Urinary bladder (tissue), 4 donors: ENCODE data around the gene PITX1. TPM values are rescaled to one million over a fixed set of nuclear protein-coding genes. Genes with fewer than 3 reads are reported as not detected.

Source experiments
- DNase-seq: peaks from one replicate; pipeline ENCODE4 v3.0.0-alpha.2; 2015; ENCODE audit errors: extremely low spot score
- H3K27ac ChIP-seq: one replicate; pipeline ENCODE4 v1.5.1; 2013; ENCODE audit warnings: low read depth, mild to moderate bottlenecking, moderate library complexity
- H3K36me3 ChIP-seq: one replicate; pipeline ENCODE4 v1.6.1; 2013; ENCODE audit warnings: mild to moderate bottlenecking, moderate library complexity; ENCODE audit not compliant: insufficient read depth
- H3K4me1 ChIP-seq: one replicate; pipeline ENCODE4 v1.6.1; 2013; ENCODE audit warnings: mild to moderate bottlenecking, moderate library complexity; ENCODE audit not compliant: insufficient read depth
- H3K4me3 ChIP-seq: one replicate; pipeline ENCODE4 v1.5.1; 2013; ENCODE audit warnings: low read depth, low read length
- WGBS: extraction: QIAGEN DNeasy Blood & Tissue Kit; methylation state at CpG from one replicate; pipeline ENCODE4 v1.1.7; 2013; 5-methylcytosine and 5-hydroxymethylcytosine counted together
- polyA plus RNA-seq: library from polyadenylated mRNA; stranded (reverse); fragments of 200-250 nt; gene quantifications from one replicate; pipeline ENCODE4 v1.2.3, GENCODE V29; 2013
- total RNA-seq: library from RNA; depleted of rRNA; stranded (reverse); fragments of >200 nt; gene quantifications from one replicate; pipeline ENCODE4 v1.2.3, GENCODE V29; 2014
- donor health status: healthy with polysubstance abuse.
- donor health status: healthy.

The PITX1 gene
- total and polyA plus RNA-seq, 2 donors: 50.1 to 178 TPM

DNA sequence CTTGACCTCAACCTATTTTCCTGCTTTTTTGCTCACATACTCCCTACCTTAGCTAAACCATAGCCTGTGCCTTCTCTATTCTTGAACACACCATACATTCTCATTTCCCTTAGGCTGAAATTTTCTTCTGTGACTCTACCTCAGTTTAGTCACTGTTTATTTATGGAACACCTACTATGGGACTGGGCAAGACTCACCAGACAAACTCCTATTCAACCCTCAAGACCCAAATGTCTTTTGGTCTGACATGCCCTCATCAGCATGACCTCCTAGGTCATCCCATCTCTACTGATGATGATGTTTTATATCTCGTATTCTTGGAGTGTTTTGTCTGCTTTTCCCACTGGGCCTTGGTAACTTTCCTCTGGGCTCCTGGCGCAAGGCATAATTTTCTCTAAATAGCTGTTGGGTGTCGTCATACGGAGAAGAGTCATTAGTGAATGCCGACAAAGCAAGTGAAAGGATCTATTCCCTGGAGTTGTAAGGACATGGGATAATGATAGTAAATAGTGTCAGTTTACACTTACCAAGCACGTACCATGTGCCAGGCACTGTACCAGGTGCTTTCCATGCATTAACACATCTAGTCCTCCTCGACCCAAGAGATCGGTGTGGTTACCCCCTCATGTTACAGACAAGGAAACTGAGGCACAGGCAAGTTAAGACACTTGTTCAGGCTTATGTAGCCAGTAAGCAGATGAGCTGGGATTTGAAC is 22.4 kb upstream of the PITX1 start:
- DNase-seq: no peak
- no peaks in the 10 kb centered on the region for H3K4me1 ChIP-seq
- no peak overlapping the region for H3K4me3 ChIP-seq
- WGBS: 92% methylated on average over 8 of the region's 8 CpGs
- H3K36me3 ChIP-seq: no peaks in the 10 kb centered on the region
- no peak overlapping the region for H3K27ac ChIP-seq

- no peaks in the 10 kb centered on the region for H3K36me3 ChIP-seq
- no peaks in the 10 kb centered on the region for H3K4me1 ChIP-seq
- H3K27ac ChIP-seq: no peak overlapping the region
- 62% methylated on average over 5 of the region's 5 CpGs for WGBS
- H3K4me3 ChIP-seq: no peak overlapping the region
- no peak for DNase-seq
Observed at GRCh38 chr5:135055396-135055795, 21.4 kb upstream of the PITX1 start.

- WGBS: 55% methylated on average over 2 of the region's 2 CpGs
- Histone ChIP-seq H3K4me1 (no peaks in the 10 kb centered on the region), H3K4me3 (no peak overlapping the region), H3K36me3 (no peaks in the 10 kb centered on the region), H3K27ac (no peak overlapping the region)
- no peak for DNase-seq
Observed at GRCh38 chr5:135054546-135054945, 20.5 kb upstream of the PITX1 start.

DNA sequence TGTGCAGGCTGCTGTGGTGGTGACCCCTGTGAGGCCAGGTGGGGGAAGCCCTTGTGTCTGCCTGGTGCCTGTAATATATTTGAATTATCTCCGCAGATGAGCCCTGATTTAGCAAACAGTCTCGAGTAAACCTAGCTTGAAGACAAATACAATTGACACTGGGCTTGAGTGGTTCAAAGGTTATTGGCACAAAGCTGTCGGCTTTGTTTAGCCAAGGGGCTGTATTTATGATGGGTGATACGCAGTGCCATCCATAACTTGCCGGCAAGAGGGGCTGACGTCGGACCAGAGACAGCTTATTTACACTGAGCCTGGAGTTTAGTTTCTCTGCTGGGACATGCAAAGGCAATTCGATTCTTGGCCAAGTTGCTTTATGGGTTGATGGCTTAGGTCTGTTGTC is 20.0 kb upstream of the PITX1 start:
- DNase-seq: no peak
- 29% methylated on average over 8 of the region's 8 CpGs for WGBS

DNA sequence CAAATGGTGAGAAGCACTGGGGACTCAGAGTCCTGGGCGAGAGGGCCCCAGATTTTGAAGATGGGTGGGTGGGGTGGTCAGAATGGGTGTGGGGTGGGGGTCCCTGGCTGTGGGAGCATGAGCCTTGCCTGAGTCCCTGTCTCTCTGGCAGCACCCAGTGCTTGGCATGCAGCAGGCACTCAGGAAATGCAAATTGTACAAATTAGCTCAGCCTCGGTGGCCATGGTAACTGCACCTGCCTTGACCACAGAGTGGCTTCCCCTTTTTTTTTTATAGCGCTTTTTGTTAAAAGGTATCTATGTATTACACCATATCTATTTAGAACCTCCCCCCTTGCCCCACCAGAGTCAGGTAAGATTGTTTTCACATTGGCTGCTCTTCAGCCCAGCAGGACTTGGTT is 19.2 kb upstream of the PITX1 start:
- Histone ChIP-seq H3K4me3 (no peak overlapping the region), H3K4me1 (no peaks in the 10 kb centered on the region), H3K27ac (no peak overlapping the region), H3K36me3 (no peaks in the 10 kb centered on the region)
- no peak for DNase-seq
- 86% methylated on average over 3 of the region's 3 CpGs for WGBS

More for the DNA sequence above, 20.0 kb upstream of the PITX1 start:
- no peak overlapping the region for H3K4me3 ChIP-seq
- H3K4me1 ChIP-seq: no peaks in the 10 kb centered on the region
- H3K27ac ChIP-seq: no peak overlapping the region
- no peaks in the 10 kb centered on the region for H3K36me3 ChIP-seq

- 65% methylated on average over 6 of the region's 6 CpGs for WGBS
- no peak overlapping the region for H3K27ac ChIP-seq
- H3K4me3 ChIP-seq: no peak overlapping the region
- H3K4me1 ChIP-seq: no peaks in the 10 kb centered on the region
- no peak for DNase-seq
- H3K36me3 ChIP-seq: no peaks in the 10 kb centered on the region
Observed at GRCh38 chr5:135052511-135053145, 18.6 kb upstream of the PITX1 start.

DNA sequence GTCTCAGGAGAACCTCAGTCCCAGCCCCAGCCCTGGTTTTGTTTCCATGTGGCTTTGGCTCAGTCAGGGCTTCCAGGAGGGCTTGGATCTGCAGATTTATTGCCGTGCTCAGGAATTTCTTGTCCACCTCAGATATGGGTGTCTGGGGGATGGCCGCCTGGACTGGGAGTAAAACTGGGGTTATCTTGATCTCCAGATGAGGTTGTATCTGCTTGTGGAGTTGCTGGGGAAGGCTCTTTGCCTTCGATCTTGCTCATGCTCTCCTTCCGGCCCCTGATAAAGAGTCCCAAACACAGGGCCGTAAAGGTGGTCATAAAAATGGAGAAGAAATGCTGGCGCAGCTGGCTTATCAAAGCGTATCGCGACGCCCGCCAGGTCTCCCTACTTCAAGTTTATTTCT is 17.8 kb upstream of the PITX1 start:
- Histone ChIP-seq H3K4me1 (no peaks in the 10 kb centered on the region), H3K4me3 (no peak overlapping the region), H3K36me3 (no peaks in the 10 kb centered on the region), H3K27ac (no peak overlapping the region)
- 56% methylated on average over 11 of the region's 11 CpGs for WGBS
- no peak for DNase-seq

- Histone ChIP-seq H3K27ac (no peak overlapping the region), H3K36me3 (no peaks in the 10 kb centered on the region), H3K4me3 (no peak overlapping the region), H3K4me1 (no peaks in the 10 kb centered on the region)
- WGBS: 57% methylated on average over 3 of the region's 3 CpGs
- DNase-seq: no peak
Observed at GRCh38 chr5:135051399-135051798, 17.4 kb upstream of the PITX1 start.

DNA sequence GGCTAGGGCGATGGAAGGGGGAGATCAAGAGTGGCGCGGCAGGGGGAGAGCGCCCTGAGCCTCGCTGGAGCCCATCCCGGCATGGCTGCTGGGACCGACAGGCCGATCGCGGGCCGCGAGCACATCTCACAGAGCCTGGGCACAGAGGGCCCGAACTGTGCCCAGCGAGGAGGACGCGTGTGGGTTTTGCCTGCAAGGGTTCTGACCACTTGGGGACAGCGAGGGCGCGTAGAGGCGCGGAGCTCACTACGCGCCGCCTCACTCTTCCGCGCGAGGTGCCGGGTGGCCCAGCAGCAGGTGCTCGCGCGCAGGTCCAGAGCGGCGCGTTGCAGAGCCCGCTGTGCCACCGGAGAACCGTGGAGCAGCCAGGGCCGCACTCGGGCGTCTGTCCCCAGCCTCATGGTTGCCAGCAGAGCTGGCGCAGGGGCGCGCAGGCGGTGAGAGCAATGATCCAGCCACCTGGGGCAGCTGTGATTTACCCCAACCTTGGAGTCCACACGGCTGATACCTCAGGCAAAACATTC is 16.3 kb upstream of the PITX1 start:
- Histone ChIP-seq H3K27ac (no peak overlapping the region), H3K4me1 (no peaks in the 10 kb centered on the region), H3K4me3 (no peak overlapping the region), H3K36me3 (no peaks in the 10 kb centered on the region)
- DNase-seq: no peak
- WGBS: 64% methylated on average over 45 of the region's 45 CpGs

- no peak for DNase-seq
- no peak overlapping the region for H3K4me3 ChIP-seq
- WGBS: 28% methylated on average over 1 of the region's 1 CpG
- H3K36me3 ChIP-seq: no peaks in the 10 kb centered on the region
- no peaks in the 10 kb centered on the region for H3K4me1 ChIP-seq
- no peak overlapping the region for H3K27ac ChIP-seq
Observed at GRCh38 chr5:135048930-135049329, 14.9 kb upstream of the PITX1 start.

DNA sequence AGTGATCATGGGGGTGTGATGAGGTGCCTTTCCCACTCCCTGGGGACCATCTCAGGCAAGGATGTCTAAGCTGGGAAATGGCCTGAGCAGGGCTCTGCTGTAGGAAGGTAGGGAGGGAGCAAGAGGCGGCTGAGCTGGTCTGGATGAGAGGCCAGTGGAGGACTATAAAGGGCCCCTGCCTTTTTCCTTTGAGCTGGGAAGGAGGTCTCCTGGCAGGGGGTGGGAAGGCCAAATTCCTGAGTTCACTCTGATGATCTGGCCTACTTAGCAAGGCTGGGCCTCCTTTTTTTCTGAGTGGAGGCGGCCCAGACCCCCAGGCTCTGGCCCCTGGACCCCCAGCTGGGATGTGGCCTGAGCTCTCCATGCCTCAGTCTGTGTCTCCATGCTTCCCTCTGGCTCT is 14.3 kb upstream of the PITX1 start:
- no peaks in the 10 kb centered on the region for H3K36me3 ChIP-seq
- no peak overlapping the region for H3K27ac ChIP-seq
- 96% methylated on average over 2 of the region's 2 CpGs for WGBS
- no peaks in the 10 kb centered on the region for H3K4me1 ChIP-seq
- H3K4me3 ChIP-seq: no peak overlapping the region
- DNase-seq: no peak

- H3K4me3 ChIP-seq: no peak overlapping the region
- H3K4me1 ChIP-seq: no peaks in the 10 kb centered on the region
- WGBS: 14% methylated on average over 2 of the region's 2 CpGs
- no peak overlapping the region for H3K27ac ChIP-seq
- H3K36me3 ChIP-seq: no peaks in the 10 kb centered on the region
- DNase-seq: no peak
Observed at GRCh38 chr5:135047347-135047695, 13.3 kb upstream of the PITX1 start.

GRCh38 chr5:135046661-135047346 is 12.8 kb upstream of the PITX1 start:
- no peak overlapping the region for H3K27ac ChIP-seq
- WGBS: 70% methylated on average over 5 of the region's 5 CpGs
- no peak overlapping the region for H3K4me3 ChIP-seq
- no peak for DNase-seq
- H3K36me3 ChIP-seq: no peaks in the 10 kb centered on the region
- no peaks in the 10 kb centered on the region for H3K4me1 ChIP-seq

GRCh38 chr5:135045488-135045887 is 11.5 kb upstream of the PITX1 start:
- no peak for DNase-seq
- Histone ChIP-seq H3K36me3 (no peaks in the 10 kb centered on the region), H3K4me1 (no peaks in the 10 kb centered on the region), H3K4me3 (no peak overlapping the region), H3K27ac (no peak overlapping the region)
